ENCODE measurements around the gene FPR2.

DNA sequence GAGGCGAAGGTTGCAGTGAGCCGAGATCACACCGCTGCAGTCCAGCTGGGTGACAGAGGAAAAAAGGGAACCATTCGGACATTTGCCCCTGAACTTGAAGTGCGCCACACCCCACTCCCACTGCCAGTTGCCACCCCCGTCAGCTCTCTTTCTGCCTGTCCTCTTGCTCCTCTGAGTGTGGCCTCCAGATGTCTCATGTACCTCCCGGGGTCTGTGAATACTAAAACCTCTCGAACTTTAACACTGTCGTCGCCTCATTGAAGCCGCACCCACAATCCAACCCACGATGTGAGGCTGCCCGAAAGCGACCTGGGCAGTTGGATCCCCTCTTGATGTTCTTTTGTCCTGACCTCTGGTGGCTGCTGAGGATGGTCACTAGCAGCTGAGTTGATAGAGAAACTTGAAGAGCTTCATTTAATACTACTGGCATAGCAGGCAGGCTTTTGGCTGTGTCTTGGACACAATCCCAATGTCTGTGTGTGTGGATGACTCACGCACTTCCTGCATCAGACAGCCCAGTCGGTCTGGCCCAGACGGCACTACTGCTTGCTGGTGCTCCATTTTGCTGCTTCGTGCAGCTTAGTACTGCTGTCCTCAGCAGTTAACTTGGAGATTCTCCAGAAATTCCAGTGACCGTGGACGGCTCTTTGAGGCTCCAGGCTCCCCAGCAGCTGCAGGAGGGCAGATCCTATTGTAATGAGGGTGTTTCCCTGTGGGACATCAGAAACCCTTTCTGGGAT, 38.2 kb downstream of the FPR2 start:
- TF ChIP-seq CTCF (IDR thresholded peaks at IDR 0.05): peak in 1 of 3 experiments; percentile 1
- TF ChIP-seq POLR2A (IDR thresholded peaks at IDR 0.05): no peak
